ENCODE results near the gene TMEM178A. TPM values are rescaled to one million over a fixed set of nuclear protein-coding genes. Genes with fewer than 3 reads are reported as not detected.

TMEM178A gene
- total RNA-seq, 1 donor from 2014 or later, result 2.8 TPM

DNA sequence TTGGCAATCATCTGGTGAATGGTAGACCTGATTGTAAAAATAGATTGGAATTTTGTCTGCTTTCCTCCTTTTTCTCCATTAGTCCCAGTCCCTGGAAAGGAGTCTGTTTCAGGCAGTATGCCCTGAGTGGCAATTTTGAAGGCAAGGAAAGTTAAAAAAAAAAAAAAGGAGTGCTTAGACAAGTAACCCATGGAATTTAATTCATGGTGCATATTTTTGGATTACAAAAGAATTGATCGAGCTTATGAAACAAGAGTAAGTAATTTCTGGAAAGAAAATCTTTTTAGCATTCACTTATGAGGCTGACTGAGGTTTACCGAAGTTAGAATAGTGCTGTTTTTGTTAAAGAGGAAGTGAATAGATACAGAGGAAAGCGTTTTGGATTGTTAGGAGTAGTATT, 29.4 kb upstream of the TMEM178A start:
- H3K4me3 ChIP-seq (ENCODE audit: low read depth, low read length), result no peak overlapping the region
- no peak for DNase-seq (ENCODE audit: low read depth)
- TF ChIP-seq, protein P1, sequence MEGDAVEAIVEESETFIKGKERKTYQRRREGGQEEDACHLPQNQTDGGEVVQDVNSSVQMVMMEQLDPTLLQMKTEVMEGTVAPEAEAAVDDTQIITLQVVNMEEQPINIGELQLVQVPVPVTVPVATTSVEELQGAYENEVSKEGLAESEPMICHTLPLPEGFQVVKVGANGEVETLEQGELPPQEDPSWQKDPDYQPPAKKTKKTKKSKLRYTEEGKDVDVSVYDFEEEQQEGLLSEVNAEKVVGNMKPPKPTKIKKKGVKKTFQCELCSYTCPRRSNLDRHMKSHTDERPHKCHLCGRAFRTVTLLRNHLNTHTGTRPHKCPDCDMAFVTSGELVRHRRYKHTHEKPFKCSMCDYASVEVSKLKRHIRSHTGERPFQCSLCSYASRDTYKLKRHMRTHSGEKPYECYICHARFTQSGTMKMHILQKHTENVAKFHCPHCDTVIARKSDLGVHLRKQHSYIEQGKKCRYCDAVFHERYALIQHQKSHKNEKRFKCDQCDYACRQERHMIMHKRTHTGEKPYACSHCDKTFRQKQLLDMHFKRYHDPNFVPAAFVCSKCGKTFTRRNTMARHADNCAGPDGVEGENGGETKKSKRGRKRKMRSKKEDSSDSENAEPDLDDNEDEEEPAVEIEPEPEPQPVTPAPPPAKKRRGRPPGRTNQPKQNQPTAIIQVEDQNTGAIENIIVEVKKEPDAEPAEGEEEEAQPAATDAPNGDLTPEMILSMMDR (conservative IDR thresholded peaks at IDR 0.05; ENCODE audit: low read depth, low read length), result no peak

DNA sequence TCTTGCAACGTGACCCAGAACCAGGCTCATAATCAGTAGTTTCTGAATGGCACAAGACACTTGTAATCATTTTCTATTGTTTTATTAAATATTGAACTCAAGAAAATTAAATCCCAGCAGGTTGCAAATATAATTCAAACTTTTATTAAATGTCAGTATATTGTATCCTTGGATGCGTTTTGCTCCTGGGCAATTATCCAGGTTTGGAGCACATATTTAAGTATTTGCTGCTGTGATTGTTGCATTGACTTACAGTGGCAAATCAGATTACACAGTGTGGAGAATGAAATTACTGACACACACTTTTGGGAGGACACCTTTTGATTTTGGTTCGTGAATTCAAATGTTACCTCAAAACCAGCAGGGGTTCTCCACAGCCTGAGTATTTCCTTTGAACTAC, 27.1 kb upstream of the TMEM178A start:
- TF ChIP-seq, protein P1 (conservative IDR thresholded peaks at IDR 0.05; ENCODE audit: low read depth, low read length), result no peak
- no peak for DNase-seq (ENCODE audit: low read depth)
- H3K4me3 ChIP-seq (ENCODE audit: low read depth, low read length), result no peak overlapping the region

DNA sequence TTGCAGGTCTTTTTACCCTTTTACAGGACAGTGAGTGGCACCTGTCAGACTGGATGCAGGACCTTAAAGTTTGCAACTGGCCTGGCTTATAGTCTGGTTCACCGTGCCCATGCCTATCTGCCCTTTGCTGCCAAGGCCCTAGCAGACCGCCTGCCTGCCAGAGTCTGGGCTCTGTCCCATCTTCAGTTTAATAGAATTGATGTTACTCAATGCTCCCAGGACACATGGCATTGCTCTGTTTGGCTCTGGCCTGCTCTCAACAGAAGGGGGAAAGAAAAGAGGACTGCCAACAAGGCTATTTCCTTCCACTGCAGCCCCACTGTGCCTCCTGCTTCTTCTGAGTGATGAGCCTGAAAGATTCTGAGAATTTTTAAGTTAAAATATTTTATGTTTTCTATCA, 25.6 kb upstream of the TMEM178A start:
- DNase-seq (ENCODE audit: low read depth), result no peak
- no peak overlapping the region for H3K4me3 ChIP-seq (ENCODE audit: low read depth, low read length)

DNA sequence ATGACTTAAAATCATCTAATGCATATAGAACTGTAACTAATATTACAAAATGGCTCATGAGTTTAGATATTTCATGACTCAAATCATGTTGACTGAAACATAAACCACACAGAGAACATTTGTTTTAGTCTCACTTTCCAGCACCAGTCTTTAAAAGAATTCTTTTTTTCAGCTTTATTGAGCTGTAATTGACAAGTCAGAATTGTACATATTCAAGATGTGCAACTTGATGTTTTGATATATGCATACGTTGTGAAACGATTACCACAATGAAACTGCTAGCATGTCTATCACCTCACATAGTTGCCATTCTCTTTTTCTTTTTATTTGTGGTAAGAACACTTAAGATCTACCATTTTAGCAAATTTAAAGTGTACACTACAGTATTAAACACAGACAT, 25.0 kb upstream of the TMEM178A start:
- H3K4me3 ChIP-seq (ENCODE audit: low read depth, low read length), result no peak overlapping the region
- no peak for DNase-seq (ENCODE audit: low read depth)
- TF ChIP-seq, protein P1 (conservative IDR thresholded peaks at IDR 0.05; ENCODE audit: low read depth, low read length), result no peak

More for the DNA sequence above, 25.6 kb upstream of the TMEM178A start:
- TF ChIP-seq, protein P1 (conservative IDR thresholded peaks at IDR 0.05; ENCODE audit: low read depth, low read length), result no peak

DNA sequence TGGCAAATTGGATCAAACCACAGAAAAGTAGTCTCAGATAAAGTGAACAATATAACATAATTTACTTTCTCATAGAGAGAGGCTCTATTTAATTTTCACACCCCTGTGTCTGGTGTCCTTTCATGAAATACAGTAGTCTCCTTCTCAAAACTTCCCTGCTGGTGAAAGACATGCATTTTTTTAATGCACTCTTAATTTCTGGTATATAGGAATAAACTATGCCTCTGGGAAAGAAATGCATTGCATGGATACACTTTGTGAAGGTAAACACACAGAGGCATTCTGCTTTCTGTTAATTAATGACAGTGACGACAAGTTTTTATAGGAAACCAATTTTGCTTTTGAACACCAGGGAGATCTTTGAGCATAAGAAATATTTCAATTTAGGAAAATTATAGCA, 24.1 kb upstream of the TMEM178A start:
- no peak overlapping the region for H3K4me3 ChIP-seq (ENCODE audit: low read depth, low read length)
- TF ChIP-seq, protein P1 (conservative IDR thresholded peaks at IDR 0.05; ENCODE audit: low read depth, low read length), result no peak
- no peak for DNase-seq (ENCODE audit: low read depth)

DNA sequence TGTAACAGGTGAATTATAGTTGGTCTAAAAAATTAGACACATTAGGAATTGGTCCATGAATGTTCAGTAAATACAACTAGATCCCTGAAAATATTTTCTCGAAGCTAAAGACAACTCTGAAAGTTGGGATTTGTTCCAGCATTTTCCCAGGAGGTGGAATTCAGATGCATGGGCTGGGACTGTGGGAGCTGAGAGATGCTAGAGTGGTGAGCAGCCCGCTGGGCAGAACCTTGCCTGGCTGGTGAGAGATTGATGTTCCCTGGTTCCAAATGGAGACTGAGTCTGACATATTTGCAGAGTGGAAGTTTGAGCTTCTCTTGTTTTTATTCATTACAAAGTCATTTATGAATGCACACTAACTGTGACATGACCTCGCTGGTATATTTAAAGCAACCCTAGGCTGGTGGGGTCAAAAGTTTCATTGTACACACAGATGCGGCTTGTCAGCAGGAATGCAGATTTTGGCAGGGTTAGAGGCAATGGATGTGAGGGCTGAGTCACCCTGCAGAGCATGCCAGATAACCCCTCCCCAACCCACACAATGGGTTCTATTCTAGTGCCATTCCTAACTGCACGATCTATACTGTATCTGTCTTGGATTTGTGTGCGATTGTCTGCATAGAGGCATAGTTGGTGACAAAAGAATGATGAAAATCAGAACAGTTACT, 23.5 kb upstream of the TMEM178A start:
- H3K4me3 ChIP-seq (ENCODE audit: low read depth, low read length), result no peak overlapping the region
- TF ChIP-seq, protein P1 (conservative IDR thresholded peaks at IDR 0.05; ENCODE audit: low read depth, low read length), result no peak
- peak; percentile 37 for DNase-seq (ENCODE audit: low read depth)

DNA sequence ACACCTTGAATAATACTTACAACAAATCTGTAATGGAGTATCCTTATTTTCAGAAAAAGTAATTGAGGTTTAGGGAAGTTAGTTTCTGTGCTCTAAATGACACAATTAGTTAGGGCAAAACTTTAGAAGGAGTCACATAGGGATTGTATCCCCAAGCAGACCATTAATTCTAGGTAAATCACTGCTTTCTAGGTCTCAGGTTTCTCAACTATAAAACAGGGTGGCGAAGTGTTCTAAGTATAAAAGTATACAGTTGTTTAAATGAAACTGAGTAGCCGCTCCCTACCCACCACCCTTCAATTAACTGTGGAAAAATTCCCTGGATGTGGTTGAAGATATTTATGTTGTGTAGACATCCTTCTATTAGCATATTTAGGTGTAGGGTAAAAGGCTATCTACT, 19.9 kb upstream of the TMEM178A start:
- DNase-seq (ENCODE audit: low read depth), result no peak
- no peak overlapping the region for H3K4me3 ChIP-seq (ENCODE audit: low read depth, low read length)
- TF ChIP-seq, protein P1 (conservative IDR thresholded peaks at IDR 0.05; ENCODE audit: low read depth, low read length), result no peak

Data from epithelial cell of proximal tubule (primary cell).